ENCODE results near the gene TSKU. TPM values are rescaled to one million over a fixed set of nuclear protein-coding genes. Genes with fewer than 3 reads are reported as not detected.
A peak's percentile ranks its signal among the peaks of the same experiment; 100 is the strongest.

Gene TSKU
- total RNA-seq, 4 donors from 2014 or later, result 19.1 to 60.6 (median 47.1) TPM

GRCh38 chr11:76791861-76792260 lies 8.7 kb downstream of the TSKU start:
- no peak overlapping the region for H3K4me3 ChIP-seq
- H3K4me1 ChIP-seq, result peaks cover 25 to 46% (median 37%) of the 10 kb centered on the region in 4 donors
- no peaks in the 10 kb centered on the region for H3K27me3 ChIP-seq
- H3K27ac ChIP-seq (replicated peaks in 1 of 4), result no peak overlapping the region
- H3K36me3 ChIP-seq, result peaks cover 6 to 17% (median 15%) of the 10 kb centered on the region in 4 donors
- DNase-seq (ENCODE audit: extremely low spot score), result no peak
- TF ChIP-seq CTCF (IDR thresholded peaks at IDR 0.05), result no peak
- no peak for TF ChIP-seq EP300 (IDR thresholded peaks at IDR 0.05)
- no peak for TF ChIP-seq POLR2A (IDR thresholded peaks at IDR 0.05; ENCODE audit: low read depth)
- peak; percentile 6 to 8 for TF ChIP-seq POLR2AphosphoS5 (IDR thresholded peaks at IDR 0.05)
- 78% methylated on average over 5 of the region's 6 CpGs for WGBS
- no peaks in the 10 kb centered on the region for H3K9me3 ChIP-seq
- intact Hi-C loops (cut with DNase I), result no loop called here

- Histone ChIP-seq H3K9me3 (no peaks in the 10 kb centered on the region), H3K4me3 (no peak overlapping the region), H3K4me1 (peaks cover 25 to 45% (median 29%) of the 10 kb centered on the region in 4 donors), H3K36me3 (peaks cover 6 to 24% (median 17%) of the 10 kb centered on the region in 4 donors), H3K27me3 (no peaks in the 10 kb centered on the region), H3K27ac (replicated peaks in 1 of 4) (peak overlapping the region in 3 of 4 donors; percentile 21 to 54 (median 31))
- TF ChIP-seq CTCF (IDR thresholded peaks at IDR 0.05) (no peak), POLR2AphosphoS5 (IDR thresholded peaks at IDR 0.05) (no peak), EP300 (IDR thresholded peaks at IDR 0.05) (no peak), POLR2A (IDR thresholded peaks at IDR 0.05; ENCODE audit: low read depth) (no peak)
- intact Hi-C loops (cut with DNase I), result no loop called here
- no peak for DNase-seq (ENCODE audit: extremely low spot score)
- 90% methylated on average over 12 of the region's 13 CpGs for WGBS
These were observed 9.5 kb downstream of the TSKU start for GRCh38 chr11:76792505-76793264.

GRCh38 chr11:76793391-76794291 lies 10.5 kb downstream of the TSKU start:
- intact Hi-C loops (cut with DNase I), result no loop called here
- Histone ChIP-seq H3K9me3 (no peaks in the 10 kb centered on the region), H3K36me3 (peaks cover 6 to 24% (median 17%) of the 10 kb centered on the region in 4 donors), H3K27me3 (no peaks in the 10 kb centered on the region), H3K4me3 (no peak overlapping the region), H3K4me1 (peaks cover 19 to 43% (median 22%) of the 10 kb centered on the region in 4 donors), H3K27ac (replicated peaks in 1 of 4) (peak overlapping the region; percentile 20 to 54 (median 26))
- TF ChIP-seq EP300 (IDR thresholded peaks at IDR 0.05), result no peak
- no peak for TF ChIP-seq POLR2AphosphoS5 (IDR thresholded peaks at IDR 0.05)
- TF ChIP-seq POLR2A (IDR thresholded peaks at IDR 0.05; ENCODE audit: low read depth), result no peak
- no peak for TF ChIP-seq CTCF (IDR thresholded peaks at IDR 0.05)
- 69% methylated on average over 9 of the region's 9 CpGs for WGBS
- DNase-seq (ENCODE audit: extremely low spot score), result no peak

- 92% methylated on average over 11 of the region's 12 CpGs for WGBS
- DNase-seq (ENCODE audit: extremely low spot score), result no peak
These were observed 11.5 kb downstream of the TSKU start for GRCh38 chr11:76794371-76795289.

More at GRCh38 chr11:76794371-76795289, 11.5 kb downstream of the TSKU start:
- Histone ChIP-seq H3K27me3 (no peaks in the 10 kb centered on the region), H3K9me3 (no peaks in the 10 kb centered on the region), H3K4me3 (no peak overlapping the region), H3K36me3 (peaks cover 6 to 24% (median 17%) of the 10 kb centered on the region in 4 donors), H3K27ac (replicated peaks in 1 of 4) (peak overlapping the region in 2 of 4 donors; percentile 20 to 31), H3K4me1 (peaks cover 21 to 44% (median 28%) of the 10 kb centered on the region in 4 donors)
- TF ChIP-seq EP300 (IDR thresholded peaks at IDR 0.05), result no peak
- no peak for TF ChIP-seq POLR2AphosphoS5 (IDR thresholded peaks at IDR 0.05)
- no peak for TF ChIP-seq CTCF (IDR thresholded peaks at IDR 0.05)
- TF ChIP-seq POLR2A (IDR thresholded peaks at IDR 0.05; ENCODE audit: low read depth), result no peak
- intact Hi-C loops (cut with DNase I), result no loop called here
